ENCODE results near the gene CRYBG1.

- TF ChIP-seq CTCF (conservative IDR thresholded peaks at IDR 0.05; ENCODE audit: low read depth, low read length) (no peak), EZH2 (IDR thresholded peaks at IDR 0.05; ENCODE audit: low read length, unreplicated experiment) (no peak), EZH2phosphoT487 (IDR thresholded peaks at IDR 0.05; ENCODE audit: borderline replicate concordance, low read length) (no peak)
These were observed 9.2 kb downstream of the CRYBG1 start for GRCh38 chr6:106369739-106370138.

Data from PC-3 (cell line).